OCI-LY7 (cell line): ENCODE data around the gene RGS10.

Experiments
- CTCF ChIP-seq: fragments of 200-600 bp; sonication (generic); conservative IDR thresholded peaks from 2 replicates; pipeline ENCODE4 v1.5.1; 2014; ENCODE audit warnings: mild to moderate bottlenecking, antibody characterized with exemption, low read length, moderate library complexity, mixed read lengths
- EZH2phosphoT487 ChIP-seq: fragments of 200-600 bp; sonication (generic); IDR thresholded peaks from 2 replicates; pipeline ENCODE4 v1.6.1; 2018; ENCODE audit warnings: low read depth, borderline replicate concordance, mild to moderate bottlenecking, mixed run types, antibody characterized with exemption, low read length, moderate library complexity, mixed read lengths

- TF ChIP-seq CTCF = no peak
- TF ChIP-seq EZH2phosphoT487 = no peak
These were observed 86.1 kb downstream of the RGS10 start for GRCh38 chr10:119456435-119456810.
